Mucosa of descending colon (tissue), 3 donors: ENCODE measurements around the gene CCNO. TPM values are rescaled to one million over a fixed set of nuclear protein-coding genes. Genes with fewer than 3 reads are reported as not detected.

Experiments
- ATAC-seq: fragments of 200-7000 bp; cut with Tn5 transposase; one replicate; pipeline ENCODE4 v1.9.1; 2020; ENCODE audit warnings: mild to moderate bottlenecking, moderate library complexity
- DNase-seq, 3 donors: peaks; one replicate each; pipeline ENCODE4 v3.0.0-alpha.2; 2020
- H3K36me3 ChIP-seq: fragments of 200-600 bp; one replicate; pipeline ENCODE4 v1.8.0; 2021; ENCODE audit warnings: low read depth, mild to moderate bottlenecking
- H3K4me1 ChIP-seq: fragments of 200-600 bp; one replicate; pipeline ENCODE4 v1.8.0; 2021; ENCODE audit warnings: low read depth, mild to moderate bottlenecking
- H3K4me3 ChIP-seq: fragments of 200-600 bp; one replicate; pipeline ENCODE4 v1.8.0; 2021; ENCODE audit warnings: mild to moderate bottlenecking
- H3K9me3 ChIP-seq: fragments of 200-600 bp; one replicate; pipeline ENCODE4 v1.8.0; 2021; ENCODE audit warnings: mild to moderate bottlenecking
- CTCF ChIP-seq: fragments of 200-600 bp; IDR thresholded peaks from one replicate; pipeline ENCODE4 v1.8.0; 2022; ENCODE audit warnings: antibody characterized with exemption, mild to moderate bottlenecking
- intact Hi-C, 2 donors: fragments of 100-400 bp; cut with DNase I in 1 of 2; cut with micrococcal nuclease in 1 of 2; formaldehyde crosslinking; loops; one replicate each; pipeline versions ENCODE4 v1.11.0 to v1.11.1; 2022; cut with DNase I, micrococcal nuclease
- total RNA-seq, 3 donors: library from RNA; stranded (reverse); fragmentation: NEBNext Ultra II Directional in 2 of 3; extraction: Animal tissue kit (Norgen Biotek cat#: 25700) in 2 of 3; gene quantifications; one replicate each; pipeline versions ENCODE4 v1.2.1 to v1.2.4, GENCODE V29; 2021 to 2023
- donor health status: DM: no; HTN: no; CAD: no; lungs with moderate emphysema.
- donor health status: DM: no; HTN: no; CAD: no.
- donor health status: DM: no; HTN: yes; CAD: no.

The CCNO gene
- total RNA-seq, 3 donors from 2014 or later, result 0.28 to 1.8 (median 0.29) TPM

- Histone ChIP-seq H3K4me1 (peaks cover 22% of the 10 kb centered on the region), H3K36me3 (no peaks in the 10 kb centered on the region), H3K4me3 (no peak overlapping the region), H3K9me3 (no peaks in the 10 kb centered on the region)
- peak; percentile 73 for ATAC-seq
- intact Hi-C loops, result loop anchor here (5.0 to 10.0 kb wide), 2 partner anchors 51 to 54 kb away; partner anchors contain the start of gene CDC20B (in 2 of the 2)
- DNase-seq, result peak; percentile 41 to 69 (median 65)
- no peak for TF ChIP-seq CTCF
These were observed 7.1 kb downstream of the CCNO start for GRCh38 chr5:55226027-55226933.

DNA sequence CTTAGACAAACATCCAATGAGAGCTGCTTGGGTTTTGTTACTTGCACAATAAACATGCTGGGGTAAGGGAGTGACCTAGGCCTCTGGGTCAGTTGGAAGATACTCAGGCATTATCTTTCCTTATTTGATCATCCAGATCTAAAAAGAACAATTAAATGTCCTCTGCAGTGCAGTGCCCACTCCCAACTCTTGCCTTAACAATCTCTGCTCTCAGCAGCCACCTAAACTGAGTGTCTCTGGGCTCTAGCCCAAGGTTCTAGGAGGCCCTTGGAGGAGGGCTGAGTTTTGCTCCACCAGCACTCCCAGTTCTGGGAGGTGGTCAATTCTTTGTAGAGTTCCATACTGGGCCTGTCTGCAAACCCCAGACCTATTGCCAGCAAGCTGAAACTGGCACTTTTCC is 8.1 kb downstream of the CCNO start:
- intact Hi-C loops, result loop anchor here (5.0 to 10.0 kb wide), 2 partner anchors 51 to 53 kb away; partner anchors contain the start of gene CDC20B (in 2 of the 2)
- ATAC-seq, result no peak
- peaks cover 26% of the 10 kb centered on the region for H3K4me1 ChIP-seq

GRCh38 chr5:55223812-55224240 is 9.6 kb downstream of the CCNO start:
- Histone ChIP-seq H3K4me1 (peaks cover 30% of the 10 kb centered on the region), H3K4me3 (no peak overlapping the region), H3K36me3 (no peaks in the 10 kb centered on the region), H3K9me3 (no peaks in the 10 kb centered on the region)
- TF ChIP-seq CTCF, result no peak
- intact Hi-C loops, result loop anchor here in 1 of 2 donors (10.0 kb wide), 1 partner anchor 49 kb away; the partner anchor contains the start of gene CDC20B
- ATAC-seq (no peak), DNase-seq (no peak)

More for the DNA sequence above, 8.1 kb downstream of the CCNO start:
- DNase-seq, result no peak
- Histone ChIP-seq H3K4me3 (no peak overlapping the region), H3K36me3 (no peaks in the 10 kb centered on the region), H3K9me3 (no peaks in the 10 kb centered on the region)
- no peak for TF ChIP-seq CTCF

- H3K4me3 ChIP-seq, result no peak overlapping the region
These were observed 10.2 kb downstream of the CCNO start for GRCh38 chr5:55222985-55223811.

More at GRCh38 chr5:55222985-55223811, 10.2 kb downstream of the CCNO start:
- no peak for ATAC-seq
- H3K4me1 ChIP-seq, result peaks cover 30% of the 10 kb centered on the region
- H3K9me3 ChIP-seq, result no peaks in the 10 kb centered on the region
- TF ChIP-seq CTCF, result no peak
- intact Hi-C loops, result loop anchor here in 1 of 2 donors (10.0 kb wide), 1 partner anchor 48 kb away; the partner anchor contains the start of gene CDC20B
- no peaks in the 10 kb centered on the region for H3K36me3 ChIP-seq
- DNase-seq, result no peak
